HEK293 (cell line): ENCODE results near the gene BAZ2B.

Experiments
- CTCF ChIA-PET: fragments of 350-600 bp; formaldehyde crosslinking; extraction: SDS; loops from one replicate; lab custom pipeline; 2021; ENCODE audit warnings: antibody characterized with exemption; lab: Yijun Ruan, JAX
- POLR2A ChIA-PET: fragments of 300-600 bp; formaldehyde crosslinking; extraction: SDS; loops from one replicate; lab custom pipeline; 2020; ENCODE audit warnings: antibody characterized with exemption, inconsistent platforms; lab: Yijun Ruan, JAX
- H3K27ac ChIP-seq: fragments of 200-500 bp; sonication (Bioruptor generic); 2 replicates; pipeline ENCODE4 v1.5.1; 2014; ENCODE audit warnings: low read depth, low read length, control low read depth, inconsistent platforms; ENCODE audit errors: extremely low read depth
- H3K36me3 ChIP-seq, 2 experiments: fragments of 200-500 bp in 1 of 2; sonication (Bioruptor generic) in 1 of 2; 1 replicate in 1 of 2; 2 replicates in 1 of 2; pipeline ENCODE4 v1.5.1; 2014 to 2017; ENCODE audit warnings: inconsistent platforms in 2 of 2, low read length in 2 of 2; ENCODE audit not compliant: control insufficient read depth in 2 of 2, insufficient read depth in 1 of 2
- H3K4me1 ChIP-seq: fragments of 200-500 bp; sonication (Bioruptor generic); 2 replicates; pipeline ENCODE4 v1.5.1; 2014; ENCODE audit warnings: mild to moderate bottlenecking, low read length, inconsistent platforms; ENCODE audit not compliant: control insufficient read depth, insufficient read depth
- H3K4me3 ChIP-seq: 2 replicates; pipeline ENCODE4 v1.5.1; 2011; ENCODE audit warnings: low read depth, mild to moderate bottlenecking, control low read depth, low read length, moderate library complexity
- H3K9me3 ChIP-seq: fragments of 200-500 bp; sonication (Bioruptor generic); 2 replicates; pipeline ENCODE4 v1.5.1; 2014; ENCODE audit warnings: low read depth, low read length, inconsistent platforms; ENCODE audit not compliant: control insufficient read depth, insufficient read depth
- HOXC10 ChIP-seq: sonication (generic); formaldehyde crosslinking; IDR thresholded peaks from 2 replicates; pipeline ENCODE4 v1.8.1; 2023; ENCODE audit warnings: mild to moderate bottlenecking, missing genetic modification reagents
- MYNN ChIP-seq: fragments of 450-650 bp; formaldehyde crosslinking; IDR thresholded peaks from 2 replicates; pipeline ENCODE4 v1.5.1; 2016; ENCODE audit warnings: missing biosample characterization, missing genetic modification characterization, borderline replicate concordance
- PRDM10 ChIP-seq: fragments of 450-650 bp; formaldehyde crosslinking; IDR thresholded peaks from 2 replicates; pipeline ENCODE4 v1.5.1; 2016; ENCODE audit warnings: missing biosample characterization, missing genetic modification characterization
- ZBTB49 ChIP-seq: fragments of 450-650 bp; formaldehyde crosslinking; IDR thresholded peaks from 2 replicates; pipeline ENCODE4 v1.5.1; 2016; ENCODE audit warnings: missing biosample characterization, missing genetic modification characterization, low read depth
- ZBTB6 ChIP-seq: fragments of 450-650 bp; formaldehyde crosslinking; IDR thresholded peaks from 2 replicates; pipeline ENCODE4 v1.5.1; 2017; ENCODE audit warnings: missing biosample characterization, missing genetic modification characterization
- ZNF184 ChIP-seq: fragments of 450-650 bp; IDR thresholded peaks from 2 replicates; pipeline ENCODE4 v1.5.1; 2018; ENCODE audit warnings: missing biosample characterization, mild to moderate bottlenecking, missing genetic modification characterization
- ZNF2 ChIP-seq: fragments of 450-650 bp; formaldehyde crosslinking; IDR thresholded peaks from 2 replicates; pipeline ENCODE4 v1.5.1; 2016; ENCODE audit warnings: missing biosample characterization, missing genetic modification characterization
- ZNF274 ChIP-seq, 2 experiments: fragments of 200-500 bp in 1 of 2; fragments of 450-650 bp in 1 of 2; sonication (Bioruptor generic) in 1 of 2; formaldehyde crosslinking in 1 of 2; IDR thresholded peaks; 2 replicates each; pipeline versions ENCODE4 v1.5.1 to v1.6.1; 2014 to 2016; ENCODE audit warnings: borderline replicate concordance in 1 of 2, inconsistent platforms in 1 of 2, low read length in 1 of 2, missing biosample characterization in 1 of 2, missing genetic modification characterization in 1 of 2
- ZNF302 ChIP-seq: fragments of 450-650 bp; formaldehyde crosslinking; IDR thresholded peaks from 2 replicates; pipeline ENCODE4 v1.5.1; 2016; ENCODE audit warnings: missing biosample characterization, missing genetic modification characterization, low read depth
- ZNF335 ChIP-seq: fragments of 450-650 bp; formaldehyde crosslinking; conservative IDR thresholded peaks from 2 replicates; pipeline ENCODE4 v1.5.1; 2016; ENCODE audit warnings: missing biosample characterization, missing genetic modification characterization
- ZNF416 ChIP-seq: fragments of 450-650 bp; formaldehyde crosslinking; IDR thresholded peaks from 2 replicates; pipeline ENCODE4 v1.5.1; 2016; ENCODE audit warnings: missing biosample characterization, missing genetic modification characterization
- ZNF521 ChIP-seq: fragments of 450-650 bp; formaldehyde crosslinking; IDR thresholded peaks from 2 replicates; pipeline ENCODE4 v1.5.1; 2017; ENCODE audit warnings: missing biosample characterization, mild to moderate bottlenecking, missing genetic modification characterization
- TF ChIP-seq, protein P1 (sequence below): fragments of 450-650 bp; formaldehyde crosslinking; IDR thresholded peaks from 2 replicates; pipeline ENCODE4 v1.5.1; 2016; ENCODE audit warnings: missing biosample characterization, missing genetic modification characterization
- TF ChIP-seq, protein P2 (sequence below): fragments of 450-650 bp; formaldehyde crosslinking; IDR thresholded peaks from 2 replicates; pipeline ENCODE4 v1.5.1; 2016; ENCODE audit warnings: missing biosample characterization, missing genetic modification characterization
- TF ChIP-seq, protein P3 (sequence below): fragments of 450-650 bp; formaldehyde crosslinking; conservative IDR thresholded peaks from 2 replicates; pipeline ENCODE4 v1.5.1; 2016; ENCODE audit warnings: low read depth, missing biosample characterization, missing genetic modification characterization

BAZ2B gene

DNA sequence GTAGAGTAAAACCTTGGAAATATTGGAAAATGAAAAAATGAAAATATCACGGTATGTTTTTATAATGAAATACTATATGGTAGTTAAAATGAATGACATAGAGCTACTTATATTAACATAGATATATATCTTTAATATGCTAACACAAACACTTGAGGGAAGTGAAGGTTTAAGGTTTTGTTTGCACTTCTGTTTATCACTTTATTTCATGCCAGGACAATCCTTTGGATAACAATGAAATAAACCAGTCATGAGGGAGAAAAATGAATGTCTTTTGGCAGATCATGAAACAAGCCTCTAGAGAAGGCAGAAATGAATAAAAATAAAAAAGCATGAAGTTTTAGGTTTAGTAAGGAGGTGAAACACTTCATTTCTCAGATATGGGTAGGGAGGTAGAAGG is 89.9 kb downstream of the BAZ2B start (continued):
- TF ChIP-seq, protein P1, sequence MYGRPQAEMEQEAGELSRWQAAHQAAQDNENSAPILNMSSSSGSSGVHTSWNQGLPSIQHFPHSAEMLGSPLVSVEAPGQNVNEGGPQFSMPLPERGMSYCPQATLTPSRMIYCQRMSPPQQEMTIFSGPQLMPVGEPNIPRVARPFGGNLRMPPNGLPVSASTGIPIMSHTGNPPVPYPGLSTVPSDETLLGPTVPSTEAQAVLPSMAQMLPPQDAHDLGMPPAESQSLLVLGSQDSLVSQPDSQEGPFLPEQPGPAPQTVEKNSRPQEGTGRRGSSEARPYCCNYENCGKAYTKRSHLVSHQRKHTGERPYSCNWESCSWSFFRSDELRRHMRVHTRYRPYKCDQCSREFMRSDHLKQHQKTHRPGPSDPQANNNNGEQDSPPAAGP (tag by site-specific recombination): no peak
- TF ChIP-seq ZNF274 (IDR thresholded peaks at IDR 0.05; ENCODE audit: low read length) (no peak), ZNF274 (tag by site-specific recombination; IDR thresholded peaks at IDR 0.05; ENCODE audit: borderline replicate concordance) (no peak), ZNF335 (tag by site-specific recombination) (no peak)

DNA sequence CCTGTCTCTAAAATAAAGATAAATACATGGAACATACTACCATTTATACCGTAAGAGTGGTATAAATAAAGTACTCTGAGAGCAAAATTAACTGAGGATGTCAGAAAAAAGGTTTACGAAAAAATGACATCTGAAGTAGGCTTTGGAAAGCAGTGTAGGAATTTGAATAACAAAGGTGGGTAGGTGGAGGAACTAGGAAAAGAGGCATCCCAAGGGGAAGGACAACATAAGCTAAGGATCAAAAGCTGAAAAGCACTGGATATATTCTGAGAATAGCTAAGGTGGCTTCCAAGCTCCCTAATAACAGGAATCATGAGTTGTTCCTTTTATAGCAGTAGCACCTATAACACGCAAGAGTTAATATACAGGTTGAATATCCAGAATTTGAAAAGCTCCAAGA is 91.3 kb downstream of the BAZ2B start:
- Histone ChIP-seq H3K4me1 (no peaks in the 10 kb centered on the region; the same call in 1 of the 2 replicates), H3K9me3 (no peaks in the 10 kb centered on the region), H3K27ac (no peak overlapping the region), H3K36me3 (no peaks in the 10 kb centered on the region; a peak in 1 of 3 replicates), H3K4me3 (no peak overlapping the region)
- POLR2A ChIA-PET: no interaction called here
- CTCF ChIA-PET: interaction anchor here (0.7 kb wide), 1 partner anchor 118 kb away, joined by 3 read pairs; no protein-coding TSS in a partner anchor
- no peak for TF ChIP-seq ZBTB49 (tag by site-specific recombination)

DNA sequence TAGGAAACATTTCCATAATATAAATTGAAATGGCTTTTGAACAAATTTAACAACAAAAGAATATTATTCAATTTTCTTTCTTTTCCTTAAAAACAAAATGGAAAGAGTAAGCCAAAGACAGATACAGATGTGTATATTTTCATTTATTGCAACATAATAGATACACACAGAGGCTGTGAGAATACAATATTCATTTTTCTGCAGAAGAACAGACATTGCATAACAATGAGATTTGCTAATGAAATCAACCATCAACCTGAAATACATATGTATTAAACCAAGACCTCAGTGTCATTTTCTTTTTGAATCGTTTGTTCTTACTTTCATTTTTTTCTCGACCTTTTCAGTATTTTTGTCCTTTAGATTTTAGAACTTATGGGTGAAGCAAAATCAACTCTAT is 95.1 kb downstream of the BAZ2B start:
- no peaks in the 10 kb centered on the region for H3K9me3 ChIP-seq
- H3K4me1 ChIP-seq: peaks cover 13% of the 10 kb centered on the region
- POLR2A ChIA-PET: no interaction called here
- H3K27ac ChIP-seq: no peak overlapping the region
- CTCF ChIA-PET: no interaction called here
- H3K36me3 ChIP-seq: no peaks in the 10 kb centered on the region
- no peak overlapping the region for H3K4me3 ChIP-seq
- TF ChIP-seq, protein P2, sequence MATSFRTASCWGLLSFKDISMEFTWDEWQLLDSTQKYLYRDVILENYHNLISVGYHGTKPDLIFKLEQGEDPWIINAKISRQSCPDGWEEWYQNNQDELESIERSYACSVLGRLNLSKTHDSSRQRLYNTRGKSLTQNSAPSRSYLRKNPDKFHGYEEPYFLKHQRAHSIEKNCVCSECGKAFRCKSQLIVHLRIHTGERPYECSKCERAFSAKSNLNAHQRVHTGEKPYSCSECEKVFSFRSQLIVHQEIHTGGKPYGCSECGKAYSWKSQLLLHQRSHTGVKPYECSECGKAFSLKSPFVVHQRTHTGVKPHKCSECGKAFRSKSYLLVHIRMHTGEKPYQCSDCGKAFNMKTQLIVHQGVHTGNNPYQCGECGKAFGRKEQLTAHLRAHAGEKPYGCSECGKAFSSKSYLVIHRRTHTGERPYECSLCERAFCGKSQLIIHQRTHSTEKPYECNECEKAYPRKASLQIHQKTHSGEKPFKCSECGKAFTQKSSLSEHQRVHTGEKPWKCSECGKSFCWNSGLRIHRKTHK (tag by site-specific recombination): no peak
- no peak for TF ChIP-seq MYNN (tag by site-specific recombination)
- no peak for TF ChIP-seq ZNF302 (tag by site-specific recombination)
- TF ChIP-seq ZNF521 (tag by site-specific recombination): no peak
- TF ChIP-seq HOXC10: no peak
- no peak for TF ChIP-seq ZNF2 (tag by site-specific recombination)
- TF ChIP-seq, protein P3, sequence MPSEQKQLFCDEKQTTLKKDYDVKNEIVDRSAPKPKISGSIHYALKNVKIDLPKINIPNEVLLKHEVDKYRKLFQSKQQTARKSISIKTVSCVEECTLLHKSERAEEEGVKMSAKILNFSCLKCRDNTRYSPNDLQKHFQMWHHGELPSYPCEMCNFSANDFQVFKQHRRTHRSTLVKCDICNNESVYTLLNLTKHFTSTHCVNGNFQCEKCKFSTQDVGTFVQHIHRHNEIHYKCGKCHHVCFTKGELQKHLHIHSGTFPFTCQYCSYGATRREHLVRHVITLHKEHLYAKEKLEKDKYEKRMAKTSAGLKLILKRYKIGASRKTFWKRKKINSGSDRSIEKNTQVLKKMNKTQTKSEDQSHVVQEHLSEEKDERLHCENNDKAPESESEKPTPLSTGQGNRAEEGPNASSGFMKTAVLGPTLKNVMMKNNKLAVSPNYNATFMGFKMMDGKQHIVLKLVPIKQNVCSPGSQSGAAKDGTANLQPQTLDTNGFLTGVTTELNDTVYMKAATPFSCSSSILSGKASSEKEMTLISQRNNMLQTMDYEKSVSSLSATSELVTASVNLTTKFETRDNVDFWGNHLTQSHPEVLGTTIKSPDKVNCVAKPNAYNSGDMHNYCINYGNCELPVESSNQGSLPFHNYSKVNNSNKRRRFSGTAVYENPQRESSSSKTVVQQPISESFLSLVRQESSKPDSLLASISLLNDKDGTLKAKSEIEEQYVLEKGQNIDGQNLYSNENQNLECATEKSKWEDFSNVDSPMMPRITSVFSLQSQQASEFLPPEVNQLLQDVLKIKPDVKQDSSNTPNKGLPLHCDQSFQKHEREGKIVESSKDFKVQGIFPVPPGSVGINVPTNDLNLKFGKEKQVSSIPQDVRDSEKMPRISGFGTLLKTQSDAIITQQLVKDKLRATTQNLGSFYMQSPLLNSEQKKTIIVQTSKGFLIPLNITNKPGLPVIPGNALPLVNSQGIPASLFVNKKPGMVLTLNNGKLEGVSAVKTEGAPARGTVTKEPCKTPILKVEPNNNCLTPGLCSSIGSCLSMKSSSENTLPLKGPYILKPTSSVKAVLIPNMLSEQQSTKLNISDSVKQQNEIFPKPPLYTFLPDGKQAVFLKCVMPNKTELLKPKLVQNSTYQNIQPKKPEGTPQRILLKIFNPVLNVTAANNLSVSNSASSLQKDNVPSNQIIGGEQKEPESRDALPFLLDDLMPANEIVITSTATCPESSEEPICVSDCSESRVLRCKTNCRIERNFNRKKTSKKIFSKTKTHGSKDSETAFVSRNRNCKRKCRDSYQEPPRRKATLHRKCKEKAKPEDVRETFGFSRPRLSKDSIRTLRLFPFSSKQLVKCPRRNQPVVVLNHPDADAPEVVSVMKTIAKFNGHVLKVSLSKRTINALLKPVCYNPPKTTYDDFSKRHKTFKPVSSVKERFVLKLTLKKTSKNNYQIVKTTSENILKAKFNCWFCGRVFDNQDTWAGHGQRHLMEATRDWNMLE (tag by site-specific recombination): no peak
- TF ChIP-seq PRDM10 (tag by site-specific recombination): no peak
- TF ChIP-seq ZNF416 (tag by site-specific recombination): no peak
- no peak for TF ChIP-seq ZNF184 (tag by site-specific recombination)
- no peak for TF ChIP-seq ZBTB6 (tag by site-specific recombination)
